ENCODE results near the gene GRK5. TPM values are rescaled to one million over a fixed set of nuclear protein-coding genes. Genes with fewer than 3 reads are reported as not detected.

The GRK5 gene
- total RNA-seq, 1 donor from 2014 or later = 4.3 TPM

DNA sequence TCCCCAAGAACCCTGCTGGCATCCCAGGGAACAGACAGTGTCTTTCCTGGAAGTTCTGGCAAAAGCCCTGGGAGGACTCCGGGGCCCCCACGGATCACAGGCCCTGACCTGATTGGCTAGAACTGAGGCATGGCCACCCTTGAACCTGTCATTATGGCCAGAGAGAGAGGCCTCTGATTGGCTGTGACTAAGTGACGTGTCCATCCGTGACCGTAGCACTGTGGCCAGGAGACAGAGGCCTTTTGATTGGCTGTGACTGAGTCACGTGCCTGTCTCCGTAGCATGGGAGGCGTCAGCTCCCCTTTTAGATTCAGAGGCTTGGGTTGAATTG, 171.3 kb downstream of the GRK5 start:
- Histone ChIP-seq H3K27ac (no peak overlapping the region), H3K27me3 (no peaks in the 10 kb centered on the region), H3K4me3 (no peak overlapping the region), H3K9me3 (ENCODE audit: low read depth) (no peaks in the 10 kb centered on the region), H2AFZ (replicated peaks) (no peak overlapping the region), H3K4me2 (no peak overlapping the region), H3K4me1 (peaks cover 23% of the 10 kb centered on the region), H3K79me2 (ENCODE audit: low read depth) (no peaks in the 10 kb centered on the region), H3F3A (ENCODE audit: low read depth) (peaks cover 4% of the 10 kb centered on the region), H4K20me1 (ENCODE audit: low read depth) (no peaks in the 10 kb centered on the region), H3K9ac (no peak overlapping the region), H3K36me3 (no peaks in the 10 kb centered on the region)
- H3K27me3 Mint-ChIP-seq (ENCODE audit: insufficient read depth, low read depth) = peaks cover 8% of the 10 kb centered on the region
- peaks cover 25% of the 10 kb centered on the region for H3K4me1 Mint-ChIP-seq
- no peak for DNase-seq (ENCODE audit: low spot score)
- no peaks in the 10 kb centered on the region for H3K9me3 Mint-ChIP-seq
- H3K36me3 Mint-ChIP-seq = peaks cover 10% of the 10 kb centered on the region
- TF ChIP-seq EZH2phosphoT487 (IDR thresholded peaks at IDR 0.05) = no peak
- TF ChIP-seq, protein P1, sequence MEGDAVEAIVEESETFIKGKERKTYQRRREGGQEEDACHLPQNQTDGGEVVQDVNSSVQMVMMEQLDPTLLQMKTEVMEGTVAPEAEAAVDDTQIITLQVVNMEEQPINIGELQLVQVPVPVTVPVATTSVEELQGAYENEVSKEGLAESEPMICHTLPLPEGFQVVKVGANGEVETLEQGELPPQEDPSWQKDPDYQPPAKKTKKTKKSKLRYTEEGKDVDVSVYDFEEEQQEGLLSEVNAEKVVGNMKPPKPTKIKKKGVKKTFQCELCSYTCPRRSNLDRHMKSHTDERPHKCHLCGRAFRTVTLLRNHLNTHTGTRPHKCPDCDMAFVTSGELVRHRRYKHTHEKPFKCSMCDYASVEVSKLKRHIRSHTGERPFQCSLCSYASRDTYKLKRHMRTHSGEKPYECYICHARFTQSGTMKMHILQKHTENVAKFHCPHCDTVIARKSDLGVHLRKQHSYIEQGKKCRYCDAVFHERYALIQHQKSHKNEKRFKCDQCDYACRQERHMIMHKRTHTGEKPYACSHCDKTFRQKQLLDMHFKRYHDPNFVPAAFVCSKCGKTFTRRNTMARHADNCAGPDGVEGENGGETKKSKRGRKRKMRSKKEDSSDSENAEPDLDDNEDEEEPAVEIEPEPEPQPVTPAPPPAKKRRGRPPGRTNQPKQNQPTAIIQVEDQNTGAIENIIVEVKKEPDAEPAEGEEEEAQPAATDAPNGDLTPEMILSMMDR (IDR thresholded peaks at IDR 0.05) = no peak
- TF ChIP-seq EZH2 (IDR thresholded peaks at IDR 0.05) = no peak
- H3K27ac Mint-ChIP-seq = no peak overlapping the region
- H3K4me3 Mint-ChIP-seq = no peak overlapping the region

DNA sequence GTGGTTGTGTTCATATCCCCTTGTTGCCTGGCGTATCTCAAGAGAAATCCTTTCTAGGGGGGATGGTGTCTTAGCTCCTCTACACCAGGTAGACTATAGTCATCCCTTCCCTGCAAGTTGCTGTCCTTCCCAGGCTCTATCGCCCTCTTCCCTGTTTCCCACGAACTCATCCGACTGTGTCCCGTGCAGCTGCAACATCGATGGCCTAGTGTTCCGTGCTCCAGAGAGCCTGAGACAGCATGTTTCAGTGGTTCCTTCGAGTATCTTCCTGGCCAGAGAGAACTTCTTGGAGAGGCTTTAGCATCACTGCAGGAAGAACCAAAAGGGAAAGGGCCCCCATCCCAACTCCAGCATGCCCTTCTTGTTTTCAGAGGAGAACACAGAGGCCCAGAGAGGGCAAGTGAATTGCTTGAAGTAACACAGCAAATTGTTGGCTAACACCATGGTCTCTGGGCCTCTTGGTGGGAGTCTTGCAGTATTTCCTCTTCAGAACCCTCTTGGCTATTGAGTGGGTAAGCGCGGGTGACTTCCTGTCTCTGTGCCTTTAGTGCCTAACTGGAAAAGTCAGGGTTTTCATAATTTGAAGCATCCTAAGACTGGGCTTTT, 172.2 kb downstream of the GRK5 start:
- Histone ChIP-seq H3K27me3 (no peaks in the 10 kb centered on the region), H3K4me1 (peaks cover 23% of the 10 kb centered on the region), H3K9me3 (ENCODE audit: low read depth) (no peaks in the 10 kb centered on the region), H2AFZ (replicated peaks) (no peak overlapping the region), H3K27ac (no peak overlapping the region), H3F3A (ENCODE audit: low read depth) (peaks cover 4% of the 10 kb centered on the region), H3K4me3 (no peak overlapping the region), H3K4me2 (no peak overlapping the region), H4K20me1 (ENCODE audit: low read depth) (no peaks in the 10 kb centered on the region), H3K36me3 (no peaks in the 10 kb centered on the region), H3K79me2 (ENCODE audit: low read depth) (no peaks in the 10 kb centered on the region), H3K9ac (no peak overlapping the region)
- DNase-seq (ENCODE audit: low spot score) = no peak
- Mint-ChIP-seq H3K27ac (no peak overlapping the region), H3K27me3 (ENCODE audit: insufficient read depth, low read depth) (peaks cover 6% of the 10 kb centered on the region), H3K4me1 (peaks cover 25% of the 10 kb centered on the region), H3K36me3 (peaks cover 10% of the 10 kb centered on the region), H3K9me3 (no peaks in the 10 kb centered on the region), H3K4me3 (no peak overlapping the region)
- no peak for TF ChIP-seq EZH2phosphoT487 (IDR thresholded peaks at IDR 0.05)
- TF ChIP-seq, protein P1 (IDR thresholded peaks at IDR 0.05) = no peak
- no peak for TF ChIP-seq EZH2 (IDR thresholded peaks at IDR 0.05)

DNA sequence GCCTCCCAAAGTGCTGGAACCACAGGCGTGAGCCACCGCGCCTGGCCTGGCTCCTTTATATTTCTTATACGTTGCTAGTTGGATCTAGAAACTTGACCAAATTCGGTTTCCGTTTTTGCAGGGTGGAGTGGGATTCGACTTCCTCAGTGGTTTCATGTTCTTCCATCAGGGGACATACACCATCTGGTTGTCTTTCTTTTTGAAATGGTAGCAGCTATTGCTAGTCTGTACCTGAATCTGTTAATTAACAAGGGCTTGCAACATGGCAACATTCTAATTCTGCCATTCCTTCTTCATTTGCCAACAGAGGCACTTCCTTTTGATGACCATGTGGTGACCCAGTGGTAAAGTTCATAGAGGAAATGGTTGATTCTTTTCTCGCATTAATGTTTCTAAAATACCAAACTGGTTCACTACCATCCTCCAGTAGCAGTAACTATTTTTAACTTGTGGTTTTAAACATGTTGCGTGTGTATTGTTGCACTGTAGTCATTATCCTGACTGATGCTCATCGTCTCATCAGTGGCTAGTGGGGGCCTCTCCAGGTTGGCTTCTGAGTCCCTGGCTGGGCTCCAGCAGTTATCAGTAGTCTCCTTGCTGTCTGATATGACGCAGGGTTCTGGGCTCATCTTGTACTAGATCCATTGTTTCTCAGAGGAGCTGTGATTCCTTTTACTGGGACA, 175.9 kb downstream of the GRK5 start:
- peaks cover 14% of the 10 kb centered on the region for H3K36me3 Mint-ChIP-seq
- Histone ChIP-seq H3K4me2 (no peak overlapping the region), H4K20me1 (ENCODE audit: low read depth) (no peaks in the 10 kb centered on the region), H3F3A (ENCODE audit: low read depth) (no peaks in the 10 kb centered on the region), H3K9ac (no peak overlapping the region), H3K4me3 (no peak overlapping the region), H3K27ac (no peak overlapping the region), H3K9me3 (ENCODE audit: low read depth) (no peaks in the 10 kb centered on the region), H3K4me1 (peaks cover 5% of the 10 kb centered on the region), H3K79me2 (ENCODE audit: low read depth) (no peaks in the 10 kb centered on the region), H3K36me3 (no peaks in the 10 kb centered on the region), H3K27me3 (no peaks in the 10 kb centered on the region), H2AFZ (replicated peaks) (no peak overlapping the region)
- no peak overlapping the region for H3K27ac Mint-ChIP-seq
- peaks cover 2% of the 10 kb centered on the region for H3K27me3 Mint-ChIP-seq (ENCODE audit: insufficient read depth, low read depth)
- H3K9me3 Mint-ChIP-seq = peaks cover 2% of the 10 kb centered on the region
- TF ChIP-seq, protein P1 (IDR thresholded peaks at IDR 0.05) = no peak
- no peak for TF ChIP-seq EZH2phosphoT487 (IDR thresholded peaks at IDR 0.05)
- TF ChIP-seq EZH2 (IDR thresholded peaks at IDR 0.05) = no peak
- H3K4me3 Mint-ChIP-seq = no peak overlapping the region
- H3K4me1 Mint-ChIP-seq = peaks cover under 1% of the 10 kb centered on the region
- no peak for DNase-seq (ENCODE audit: low spot score)
